HCT116 (cell line): ENCODE results near the gene TARS2. TPM values are rescaled to one million over a fixed set of nuclear protein-coding genes. Genes with fewer than 3 reads are reported as not detected.

Experiments
- ATAC-seq: fragments of 200-7000 bp; cut with Tn5 transposase; 2 replicates; pipeline ENCODE4 v1.9.1; 2020; ENCODE audit warnings: mild to moderate bottlenecking, moderate library complexity
- Bru-seq: library from RNA; stranded (reverse); fragments of 400-500 nt; gene quantifications from one replicate; lab custom pipeline; 2021; lab: Mats Ljungman, UMichigan
- BruChase-seq, 2 experiments: library from RNA; stranded (reverse); fragments of 400-500 nt; gene quantifications; one replicate each; lab custom pipeline; 2021; lab: Mats Ljungman, UMichigan
- BruUV-seq: library from RNA; stranded (reverse); fragments of 400-500 nt; replicated peaks from 2 replicates; lab custom pipeline; 2021; lab: Mats Ljungman, UMichigan
- CTCF ChIA-PET: fragments of 300-600 bp; sonication (Branson Sonifier 250); formaldehyde crosslinking; loops from one replicate; lab custom pipeline; 2021; ENCODE audit warnings: antibody characterized with exemption; lab: Charles Lee
- POLR2A ChIA-PET: fragments of 300-600, 350-600 bp; sonication (Branson Sonifier 250); formaldehyde crosslinking; loops from one replicate; lab custom pipeline; 2021; ENCODE audit warnings: antibody characterized with exemption; lab: Charles Lee
- RAD21 ChIA-PET, 2 experiments: fragments of 300-600 bp; sonication (Branson Sonifier 250); formaldehyde crosslinking; loops; one replicate each; lab custom pipeline; 2023; ENCODE audit warnings: low total read pairs in 2 of 2; ENCODE audit not compliant: uncharacterized antibody in 2 of 2, unreplicated experiment in 2 of 2, low non-redundant PET in 1 of 2; lab: Charles Lee
- DNase-seq: peaks from one replicate; pipeline ENCODE4 v3.0.0-alpha.2; 2010; ENCODE audit warnings: low read depth, low spot score
- H2AFZ ChIP-seq: fragments of 200-600 bp; shearing (Covaris generic), sonication (generic); 2 replicates; pipeline ENCODE4 v1.6.1; 2017; ENCODE audit warnings: low read depth, mixed run types, mixed read lengths, antibody characterized with exemption, low read length; ENCODE audit not compliant: poor library complexity, severe bottlenecking
- H3K27ac ChIP-seq: 2 replicates; pipeline ENCODE4 v1.5.1; 2012; ENCODE audit warnings: low read depth, low read length
- H3K27me3 ChIP-seq: fragments of 200-600 bp; sonication (generic); 2 replicates; pipeline ENCODE4 v1.6.1; 2016; ENCODE audit warnings: mixed run types, low read length, mixed read lengths; ENCODE audit not compliant: insufficient read depth
- H3K36me3 ChIP-seq, 2 experiments: fragments of 200-500 bp in 1 of 2; fragments of 200-600 bp in 1 of 2; sonication (Bioruptor generic) in 1 of 2; sonication (generic) in 1 of 2; 2 replicates each; pipeline versions ENCODE4 v1.5.1 to v1.6.1; 2014 to 2016; ENCODE audit warnings: low read length in 2 of 2, inconsistent platforms in 1 of 2, mixed read lengths in 1 of 2, mixed run types in 1 of 2; ENCODE audit not compliant: insufficient read depth in 2 of 2, control insufficient read depth in 1 of 2
- H3K4me1 ChIP-seq, 2 experiments: fragments of 200-600 bp in 1 of 2; sonication (generic) in 1 of 2; 2 replicates each; pipeline versions ENCODE4 v1.5.1 to v1.6.1; 2012 to 2017; ENCODE audit warnings: low read length in 2 of 2, inconsistent platforms in 1 of 2, mild to moderate bottlenecking in 1 of 2, mixed read lengths in 1 of 2, mixed run types in 1 of 2, moderate library complexity in 1 of 2; ENCODE audit not compliant: insufficient read depth in 2 of 2, control insufficient read depth in 1 of 2
- H3K4me2 ChIP-seq: fragments of 200-600 bp; sonication (generic); 2 replicates; pipeline ENCODE4 v1.6.1; 2017; ENCODE audit warnings: mixed run types, low read length, mixed read lengths
- H3K4me3 ChIP-seq, 2 experiments: fragments of 200-600 bp in 1 of 2; sonication (generic) in 1 of 2; replicated peaks in 1 of 2; 2 replicates each; pipeline ENCODE4 v1.5.1; 2011 to 2016; ENCODE audit warnings: low read length in 2 of 2, control low read depth in 1 of 2, low read depth in 1 of 2, mild to moderate bottlenecking in 1 of 2, mixed read lengths in 1 of 2, mixed run types in 1 of 2
- H3K79me2 ChIP-seq: fragments of 200-600 bp; sonication (generic); 2 replicates; pipeline ENCODE4 v1.6.1; 2017; ENCODE audit warnings: mild to moderate bottlenecking, mixed run types, low read length, moderate library complexity, mixed read lengths; ENCODE audit not compliant: insufficient read depth
- H3K9ac ChIP-seq: fragments of 200-600 bp; sonication (generic); 2 replicates; pipeline ENCODE4 v1.6.1; 2016; ENCODE audit warnings: low read length, mixed read lengths
- H3K9me2 ChIP-seq: fragments of 200-600 bp; sonication (generic), shearing (Covaris generic); 2 replicates; pipeline ENCODE4 v1.6.1; 2017; ENCODE audit warnings: mixed run types, mild to moderate bottlenecking, moderate library complexity; ENCODE audit not compliant: insufficient read depth
- H3K9me3 ChIP-seq, 2 experiments: fragments of 200-500 bp in 1 of 2; fragments of 200-600 bp in 1 of 2; sonication (Bioruptor generic) in 1 of 2; sonication (generic) in 1 of 2; 2 replicates each; pipeline ENCODE4 v1.6.1; 2014 to 2017; ENCODE audit warnings: low read length in 2 of 2, mixed read lengths in 2 of 2, inconsistent platforms in 1 of 2, low read depth in 1 of 2, mild to moderate bottlenecking in 1 of 2, mixed run types in 1 of 2, moderate library complexity in 1 of 2; ENCODE audit not compliant: control insufficient read depth in 1 of 2, insufficient read depth in 1 of 2
- H4K20me1 ChIP-seq: fragments of 200-600 bp; sonication (generic), shearing (Covaris generic); 2 replicates; pipeline ENCODE4 v1.6.1; 2017; ENCODE audit warnings: mixed run types, mild to moderate bottlenecking, moderate library complexity; ENCODE audit not compliant: insufficient read depth
- CEBPB ChIP-seq: IDR thresholded peaks from 2 replicates; pipeline ENCODE4 v1.6.1; 2012; ENCODE audit warnings: low read depth
- EGR1 ChIP-seq: IDR thresholded peaks from 2 replicates; pipeline ENCODE4 v1.6.1; 2012; ENCODE audit warnings: low read depth
- ELF1 ChIP-seq: IDR thresholded peaks from 2 replicates; pipeline ENCODE4 v1.6.1; 2012; ENCODE audit warnings: low read depth, borderline replicate concordance
- FOSL1 ChIP-seq: IDR thresholded peaks from 2 replicates; pipeline ENCODE4 v1.6.1; 2012; ENCODE audit warnings: low read depth
- JUND ChIP-seq: IDR thresholded peaks from 2 replicates; pipeline ENCODE4 v1.6.1; 2012
- POLR2AphosphoS5 ChIP-seq: IDR thresholded peaks from 2 replicates; pipeline ENCODE4 v1.6.1; 2011; ENCODE audit warnings: mild to moderate bottlenecking, low read depth, low read length, moderate library complexity
- TCF7L2 ChIP-seq: IDR thresholded peaks from 2 replicates; pipeline ENCODE4 v1.7.0; 2011; ENCODE audit warnings: borderline replicate concordance, inconsistent platforms; ENCODE audit not compliant: insufficient read depth, insufficient read length; ENCODE audit errors: extremely low read depth
- ZFX ChIP-seq: fragments of 450-650 bp; IDR thresholded peaks from 2 replicates; pipeline ENCODE4 v1.6.1; 2017
- intact Hi-C: fragments of 100-400 bp; cut with micrococcal nuclease; formaldehyde crosslinking; loops from 2 replicates; pipeline ENCODE4 v1.10.0; 2022
- long read RNA-seq: library from polyadenylated mRNA; unstranded; transcript quantifications from one replicate; pipeline ENCODE4 v2.0.0, GENCODE V29; 2021; ENCODE audit not compliant: unreplicated experiment
- polyA plus RNA-seq: library from polyadenylated mRNA; unstranded; fragments of >200 nt; gene quantifications from 2 replicates; pipeline ENCODE4 v1.2.1, GENCODE V29; 2012; ENCODE audit warnings: missing spikeins
- total RNA-seq: library from RNA; stranded (reverse); gene quantifications from one replicate; pipeline ENCODE4 v1.2.1, GENCODE V29; 2021; ENCODE audit not compliant: unreplicated experiment
- TF ChIP-seq, protein P1 (sequence below): IDR thresholded peaks from 2 replicates; pipeline ENCODE4 v1.6.1; 2012; ENCODE audit warnings: low read depth
- TF ChIP-seq, protein P2 (sequence below): IDR thresholded peaks from 2 replicates; pipeline ENCODE4 v1.6.1; 2012
- TF ChIP-seq, protein P3 (sequence below), 3 experiments: fragments of 200-600 bp in 1 of 3; sonication (generic) in 1 of 3; IDR thresholded peaks in 2 of 3; conservative IDR thresholded peaks in 1 of 3; 2 replicates each; pipeline ENCODE4 v1.5.1; 2012 to 2017; ENCODE audit warnings: low read depth in 2 of 3, low read length in 2 of 3, antibody characterized with exemption in 1 of 3, borderline replicate concordance in 1 of 3, control low read depth in 1 of 3, mild to moderate bottlenecking in 1 of 3, mixed read lengths in 1 of 3, mixed run types in 1 of 3, moderate library complexity in 1 of 3; ENCODE audit not compliant: insufficient read depth in 1 of 3
- TF ChIP-seq, protein P4 (sequence below): IDR thresholded peaks from 2 replicates; pipeline ENCODE4 v1.6.1; 2011; ENCODE audit warnings: mild to moderate bottlenecking, low read length, moderate library complexity; ENCODE audit not compliant: insufficient replicate concordance; ENCODE audit errors: extremely low read depth

TARS2 gene, protein sequence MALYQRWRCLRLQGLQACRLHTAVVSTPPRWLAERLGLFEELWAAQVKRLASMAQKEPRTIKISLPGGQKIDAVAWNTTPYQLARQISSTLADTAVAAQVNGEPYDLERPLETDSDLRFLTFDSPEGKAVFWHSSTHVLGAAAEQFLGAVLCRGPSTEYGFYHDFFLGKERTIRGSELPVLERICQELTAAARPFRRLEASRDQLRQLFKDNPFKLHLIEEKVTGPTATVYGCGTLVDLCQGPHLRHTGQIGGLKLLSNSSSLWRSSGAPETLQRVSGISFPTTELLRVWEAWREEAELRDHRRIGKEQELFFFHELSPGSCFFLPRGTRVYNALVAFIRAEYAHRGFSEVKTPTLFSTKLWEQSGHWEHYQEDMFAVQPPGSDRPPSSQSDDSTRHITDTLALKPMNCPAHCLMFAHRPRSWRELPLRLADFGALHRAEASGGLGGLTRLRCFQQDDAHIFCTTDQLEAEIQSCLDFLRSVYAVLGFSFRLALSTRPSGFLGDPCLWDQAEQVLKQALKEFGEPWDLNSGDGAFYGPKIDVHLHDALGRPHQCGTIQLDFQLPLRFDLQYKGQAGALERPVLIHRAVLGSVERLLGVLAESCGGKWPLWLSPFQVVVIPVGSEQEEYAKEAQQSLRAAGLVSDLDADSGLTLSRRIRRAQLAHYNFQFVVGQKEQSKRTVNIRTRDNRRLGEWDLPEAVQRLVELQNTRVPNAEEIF
- total RNA-seq, result 23.2 TPM
- 17.2 and 19.4 TPM in 2 replicates for polyA plus RNA-seq
- Bru-seq, nascent RNA, result percentile 62 among the genes with signal in this experiment
- percentile 73 among the genes with signal in this experiment for BruChase-seq, experiment 1, labeled RNA remaining after a 6-hour chase
- percentile 72 among the genes with signal in this experiment for BruChase-seq, experiment 2, labeled RNA remaining after a 2-hour chase
- long read RNA-seq, transcript TARS2-204 (18 exons, 2,729 nt), result major isoform, 15 of 52 reads
- long read RNA-seq, transcript TARS2-214 (16 exons, 2,162 nt), result minor isoform, 8 of 52 reads
- long read RNA-seq, partial matches to known transcripts, result 13 of 52 reads
- long read RNA-seq, other reads (novel, unspliced or antisense), result 16 of 52 reads

DNA sequence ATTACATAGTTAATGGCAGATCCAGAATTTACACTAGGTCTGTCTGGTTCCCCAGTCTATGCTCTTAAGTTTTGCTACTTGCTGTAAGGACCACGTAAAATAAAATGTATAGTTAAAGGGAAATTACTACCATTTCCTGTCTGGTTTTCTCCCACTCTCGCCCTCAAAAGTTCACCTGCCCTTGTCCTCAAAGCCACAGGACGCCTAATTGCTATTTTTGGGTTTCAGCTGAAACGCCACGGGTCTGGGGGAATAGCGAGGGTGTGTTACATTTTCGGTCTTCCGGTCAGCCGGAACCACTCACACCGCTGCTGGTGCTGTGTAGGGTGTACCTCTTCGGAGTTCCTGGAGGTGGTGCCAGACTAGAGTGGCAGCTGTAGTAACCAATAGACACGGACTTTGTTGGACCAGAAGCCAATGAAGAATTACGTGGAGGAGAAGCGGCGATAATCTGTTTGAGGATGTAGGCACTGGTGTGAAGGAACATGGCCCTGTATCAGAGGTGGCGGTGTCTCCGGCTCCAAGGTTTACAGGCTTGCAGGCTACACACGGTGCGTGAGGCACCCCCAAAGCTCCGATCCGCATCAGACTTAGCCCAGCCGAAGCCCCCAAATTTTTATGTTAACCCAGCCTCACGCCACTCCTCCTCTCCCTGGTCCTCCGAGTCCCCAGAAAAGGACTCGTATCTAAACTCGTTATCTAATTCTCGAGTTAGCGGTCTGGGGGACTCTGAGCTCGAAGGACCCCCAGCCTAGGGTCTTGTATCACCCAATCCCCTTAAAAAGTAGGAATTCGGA lies at the start of gene TARS2:
TARS2 (plus strand) TSS at position 454 of the 797 bp plus-strand sequence; CDS start at position 486, 32 bp downstream.
- no peaks in the 10 kb centered on the region for H3K9me3 ChIP-seq
- POLR2A ChIA-PET, result no interaction called here
- intact Hi-C loops, result no loop called here
- peak within 1 kb of the TSS; percentile 61 for H2AFZ ChIP-seq
- peaks cover 10% of the 10 kb centered on the region for H3K79me2 ChIP-seq
- H3K27ac ChIP-seq, result peak within 1 kb of the TSS; percentile 48
- BruUV-seq, result no TSS peak
- H3K9ac ChIP-seq, result peak within 1 kb of the TSS; percentile 84
- no peaks in the 10 kb centered on the region for H4K20me1 ChIP-seq
- peaks cover 10 to 14% of the 10 kb centered on the region in 2 experiments; a peak in 3 of 4 replicates for H3K36me3 ChIP-seq
- H3K4me3 ChIP-seq, result peak within 1 kb of the TSS; percentile 84 to 93
- CTCF ChIA-PET, result interaction anchor here (1.0 kb wide), 1 partner anchor 45 kb away, joined by 3 read pairs; no protein-coding TSS in a partner anchor
- peaks cover 2 to 7% of the 10 kb centered on the region in 2 experiments; a peak in 2 of 4 replicates for H3K4me1 ChIP-seq
- ATAC-seq, result peak; percentile 100
- RAD21 ChIA-PET, result no interaction called here
- DNase-seq, result peak; percentile 98
- H3K4me2 ChIP-seq, result peak within 1 kb of the TSS; percentile 86
- H3K9me2 ChIP-seq, result no peaks in the 10 kb centered on the region
- H3K27me3 ChIP-seq, result no peaks in the 10 kb centered on the region
- TF ChIP-seq JUND (no peak), CEBPB (no peak), TCF7L2 (peak; percentile 69), ELF1 (peak; percentile 69), EGR1 (0 out of 2 replicates have a peak, but pooled peaks have one; percentile 18), ZFX (no peak), FOSL1 (no peak), POLR2AphosphoS5 (peak; percentile 89)
- TF ChIP-seq, protein P1, sequence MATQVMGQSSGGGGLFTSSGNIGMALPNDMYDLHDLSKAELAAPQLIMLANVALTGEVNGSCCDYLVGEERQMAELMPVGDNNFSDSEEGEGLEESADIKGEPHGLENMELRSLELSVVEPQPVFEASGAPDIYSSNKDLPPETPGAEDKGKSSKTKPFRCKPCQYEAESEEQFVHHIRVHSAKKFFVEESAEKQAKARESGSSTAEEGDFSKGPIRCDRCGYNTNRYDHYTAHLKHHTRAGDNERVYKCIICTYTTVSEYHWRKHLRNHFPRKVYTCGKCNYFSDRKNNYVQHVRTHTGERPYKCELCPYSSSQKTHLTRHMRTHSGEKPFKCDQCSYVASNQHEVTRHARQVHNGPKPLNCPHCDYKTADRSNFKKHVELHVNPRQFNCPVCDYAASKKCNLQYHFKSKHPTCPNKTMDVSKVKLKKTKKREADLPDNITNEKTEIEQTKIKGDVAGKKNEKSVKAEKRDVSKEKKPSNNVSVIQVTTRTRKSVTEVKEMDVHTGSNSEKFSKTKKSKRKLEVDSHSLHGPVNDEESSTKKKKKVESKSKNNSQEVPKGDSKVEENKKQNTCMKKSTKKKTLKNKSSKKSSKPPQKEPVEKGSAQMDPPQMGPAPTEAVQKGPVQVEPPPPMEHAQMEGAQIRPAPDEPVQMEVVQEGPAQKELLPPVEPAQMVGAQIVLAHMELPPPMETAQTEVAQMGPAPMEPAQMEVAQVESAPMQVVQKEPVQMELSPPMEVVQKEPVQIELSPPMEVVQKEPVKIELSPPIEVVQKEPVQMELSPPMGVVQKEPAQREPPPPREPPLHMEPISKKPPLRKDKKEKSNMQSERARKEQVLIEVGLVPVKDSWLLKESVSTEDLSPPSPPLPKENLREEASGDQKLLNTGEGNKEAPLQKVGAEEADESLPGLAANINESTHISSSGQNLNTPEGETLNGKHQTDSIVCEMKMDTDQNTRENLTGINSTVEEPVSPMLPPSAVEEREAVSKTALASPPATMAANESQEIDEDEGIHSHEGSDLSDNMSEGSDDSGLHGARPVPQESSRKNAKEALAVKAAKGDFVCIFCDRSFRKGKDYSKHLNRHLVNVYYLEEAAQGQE, result no peak
- TF ChIP-seq, protein P2, sequence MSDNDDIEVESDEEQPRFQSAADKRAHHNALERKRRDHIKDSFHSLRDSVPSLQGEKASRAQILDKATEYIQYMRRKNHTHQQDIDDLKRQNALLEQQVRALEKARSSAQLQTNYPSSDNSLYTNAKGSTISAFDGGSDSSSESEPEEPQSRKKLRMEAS, result peak; percentile 85
- TF ChIP-seq, protein P3, sequence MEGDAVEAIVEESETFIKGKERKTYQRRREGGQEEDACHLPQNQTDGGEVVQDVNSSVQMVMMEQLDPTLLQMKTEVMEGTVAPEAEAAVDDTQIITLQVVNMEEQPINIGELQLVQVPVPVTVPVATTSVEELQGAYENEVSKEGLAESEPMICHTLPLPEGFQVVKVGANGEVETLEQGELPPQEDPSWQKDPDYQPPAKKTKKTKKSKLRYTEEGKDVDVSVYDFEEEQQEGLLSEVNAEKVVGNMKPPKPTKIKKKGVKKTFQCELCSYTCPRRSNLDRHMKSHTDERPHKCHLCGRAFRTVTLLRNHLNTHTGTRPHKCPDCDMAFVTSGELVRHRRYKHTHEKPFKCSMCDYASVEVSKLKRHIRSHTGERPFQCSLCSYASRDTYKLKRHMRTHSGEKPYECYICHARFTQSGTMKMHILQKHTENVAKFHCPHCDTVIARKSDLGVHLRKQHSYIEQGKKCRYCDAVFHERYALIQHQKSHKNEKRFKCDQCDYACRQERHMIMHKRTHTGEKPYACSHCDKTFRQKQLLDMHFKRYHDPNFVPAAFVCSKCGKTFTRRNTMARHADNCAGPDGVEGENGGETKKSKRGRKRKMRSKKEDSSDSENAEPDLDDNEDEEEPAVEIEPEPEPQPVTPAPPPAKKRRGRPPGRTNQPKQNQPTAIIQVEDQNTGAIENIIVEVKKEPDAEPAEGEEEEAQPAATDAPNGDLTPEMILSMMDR (IDR thresholded peaks at IDR 0.05 in 2 of 3, conservative IDR thresholded peaks at IDR 0.05 in 1 of 3; ENCODE audit: borderline replicate concordance in 1 of 3, insufficient read depth in 1 of 3, low read depth in 2 of 3, low read length in 2 of 3), result peak in 1 of 3 experiments; percentile 13; a peak in 1 of 6 replicates
- TF ChIP-seq, protein P4, sequence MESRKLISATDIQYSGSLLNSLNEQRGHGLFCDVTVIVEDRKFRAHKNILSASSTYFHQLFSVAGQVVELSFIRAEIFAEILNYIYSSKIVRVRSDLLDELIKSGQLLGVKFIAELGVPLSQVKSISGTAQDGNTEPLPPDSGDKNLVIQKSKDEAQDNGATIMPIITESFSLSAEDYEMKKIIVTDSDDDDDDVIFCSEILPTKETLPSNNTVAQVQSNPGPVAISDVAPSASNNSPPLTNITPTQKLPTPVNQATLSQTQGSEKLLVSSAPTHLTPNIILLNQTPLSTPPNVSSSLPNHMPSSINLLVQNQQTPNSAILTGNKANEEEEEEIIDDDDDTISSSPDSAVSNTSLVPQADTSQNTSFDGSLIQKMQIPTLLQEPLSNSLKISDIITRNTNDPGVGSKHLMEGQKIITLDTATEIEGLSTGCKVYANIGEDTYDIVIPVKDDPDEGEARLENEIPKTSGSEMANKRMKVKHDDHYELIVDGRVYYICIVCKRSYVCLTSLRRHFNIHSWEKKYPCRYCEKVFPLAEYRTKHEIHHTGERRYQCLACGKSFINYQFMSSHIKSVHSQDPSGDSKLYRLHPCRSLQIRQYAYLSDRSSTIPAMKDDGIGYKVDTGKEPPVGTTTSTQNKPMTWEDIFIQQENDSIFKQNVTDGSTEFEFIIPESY, result peak; percentile 47
